ENCODE data around the gene VARS1.

The VARS1 gene

GRCh38 chr6:31792761-31793171 is 2.8 kb downstream of the VARS1 start:
- DNase-seq (ENCODE audit: low read depth): no peak

DNA sequence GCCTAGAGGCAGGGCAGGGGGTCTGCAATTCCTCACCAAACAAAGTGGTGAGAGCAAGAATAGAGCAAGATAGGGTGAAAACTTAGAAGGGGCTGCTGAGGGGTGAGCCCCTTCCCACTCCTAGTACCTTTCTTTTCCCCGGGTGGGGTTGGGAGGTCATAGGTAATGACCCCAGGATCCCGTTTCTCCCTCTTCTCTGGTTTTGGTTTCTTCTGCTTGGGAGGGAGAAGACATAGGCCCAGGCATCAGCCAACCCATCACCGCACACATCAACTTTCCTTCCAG is 3.5 kb downstream of the VARS1 start:
- DNase-seq (ENCODE audit: low read depth): no peak

- DNase-seq (ENCODE audit: low read depth): no peak
These were observed 4.0 kb downstream of the VARS1 start for GRCh38 chr6:31791324-31792089.

- DNase-seq (ENCODE audit: low read depth): no peak
These were observed 10.1 kb downstream of the VARS1 start for GRCh38 chr6:31785475-31785874.

DNA sequence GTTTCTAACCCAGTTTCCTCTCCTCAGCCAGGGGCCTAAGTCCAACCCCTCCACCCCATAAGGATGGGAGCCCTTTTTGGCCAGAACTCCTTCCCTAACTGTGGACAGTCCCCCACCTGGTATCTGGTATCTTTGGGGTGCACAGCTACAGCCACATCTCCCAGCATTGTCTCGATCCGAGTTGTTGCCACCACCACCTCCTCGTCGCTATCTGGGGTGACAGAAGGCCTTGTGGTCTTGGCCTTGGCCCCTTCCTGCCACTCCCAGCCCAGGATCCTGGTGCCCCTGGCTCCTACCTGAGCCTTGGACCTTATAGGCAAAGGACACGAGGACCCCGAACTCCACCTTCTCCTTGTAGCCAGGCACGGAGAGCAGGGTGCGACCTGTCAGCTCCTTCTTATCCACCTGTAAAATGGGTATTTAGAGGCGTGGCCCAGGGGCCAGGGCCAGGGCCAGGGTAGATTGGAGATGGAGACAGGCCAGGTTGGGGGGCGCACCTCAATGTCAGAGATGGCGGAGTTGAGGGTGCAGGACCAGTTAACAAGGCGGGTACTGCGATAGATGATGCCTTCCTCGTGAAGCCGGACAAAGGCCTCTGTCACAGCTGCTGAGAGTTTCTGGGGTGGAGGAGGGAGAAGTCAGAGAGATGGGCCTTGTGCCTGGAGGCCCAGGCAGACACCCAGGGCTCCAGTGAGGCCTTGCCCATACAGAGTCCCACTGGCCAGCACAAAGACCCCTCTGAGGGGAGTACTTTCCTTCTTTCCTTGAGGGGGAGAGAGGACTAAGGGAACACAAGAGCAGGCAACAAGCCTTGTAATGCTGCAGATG is 11.2 kb downstream of the VARS1 start:
- DNase-seq (ENCODE audit: low read depth): no peak

GRCh38 chr6:31782126-31782855 is 13.3 kb downstream of the VARS1 start:
- no peak for DNase-seq (ENCODE audit: low read depth)

DNA sequence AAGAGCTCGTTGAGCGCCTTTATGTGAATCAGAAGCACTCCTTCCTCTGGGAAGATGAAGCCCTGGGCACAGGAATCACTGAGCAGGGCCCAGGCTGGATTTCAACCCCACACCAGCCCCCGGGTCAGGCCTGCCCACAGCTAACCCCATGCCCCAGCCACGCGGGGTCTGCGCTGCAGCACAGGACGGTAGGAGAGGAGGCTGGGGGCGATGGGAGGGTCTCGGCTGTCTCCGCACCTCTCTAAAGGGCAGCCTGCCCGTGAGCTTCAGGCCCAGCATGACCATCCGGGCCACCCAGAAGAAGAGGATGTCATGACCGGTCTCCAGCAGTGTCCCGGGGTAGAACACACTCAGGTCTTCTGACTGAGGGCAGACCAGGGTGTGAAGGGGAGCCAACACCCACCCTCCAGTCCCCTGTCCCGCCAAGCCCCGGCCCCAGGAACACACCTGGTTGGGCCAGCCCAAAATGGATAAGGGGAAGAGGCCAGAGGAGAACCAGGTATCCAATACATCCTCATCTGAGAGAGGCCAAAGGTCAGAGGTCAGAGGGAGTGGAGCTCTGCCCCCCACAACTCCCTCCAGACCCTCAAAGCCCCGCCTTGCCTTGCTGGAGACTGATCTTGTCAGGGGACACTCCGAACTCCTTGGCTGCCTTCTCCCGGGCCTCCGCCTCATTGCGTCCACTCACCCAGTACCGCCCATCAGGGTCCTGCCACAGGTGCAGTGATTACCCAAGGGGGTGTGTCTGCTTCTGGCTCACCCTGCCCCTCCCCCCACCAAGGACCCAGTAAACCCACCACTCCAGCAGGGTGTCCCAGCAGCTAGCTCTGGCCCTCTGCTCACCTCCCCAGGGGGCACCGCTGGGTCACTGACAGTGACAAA is 14.1 kb downstream of the VARS1 start:
- DNase-seq (ENCODE audit: low read depth): no peak

DNA sequence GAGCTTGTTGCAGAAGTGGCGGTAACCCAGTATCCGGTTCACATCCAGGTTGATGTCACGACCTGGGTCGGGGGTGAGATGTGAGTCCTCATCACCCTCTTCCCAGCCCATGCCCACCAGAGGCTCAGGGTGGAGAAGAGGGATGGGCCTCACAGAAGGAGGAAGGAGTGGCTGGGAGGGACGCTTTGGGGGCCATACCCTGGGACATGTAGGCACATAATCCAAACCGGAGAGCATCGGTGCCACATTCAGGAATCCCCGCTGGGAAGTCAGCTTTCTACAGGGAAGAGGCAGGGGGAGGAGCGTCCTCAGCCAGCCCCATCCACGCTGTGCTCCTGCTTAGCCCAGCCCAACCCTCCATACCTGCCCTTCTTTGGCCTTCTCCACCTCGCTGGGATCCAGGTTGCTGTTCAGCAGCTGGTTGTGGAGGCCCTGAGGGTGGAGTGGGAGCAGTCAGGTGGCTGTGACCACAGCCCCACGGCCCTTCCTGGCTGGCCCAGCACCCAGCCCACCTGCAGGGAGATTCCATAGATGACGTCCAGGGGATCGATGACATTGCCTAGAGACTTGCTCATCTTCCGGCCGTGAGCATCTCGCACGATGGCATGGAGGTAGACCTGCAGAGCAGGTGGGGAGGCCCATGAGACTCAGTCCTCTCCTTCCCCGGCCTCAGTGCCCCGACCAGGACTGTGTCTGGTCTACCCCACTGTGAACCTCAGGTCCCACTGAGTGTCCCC is 14.9 kb downstream of the VARS1 start:
- DNase-seq (ENCODE audit: low read depth): no peak

GRCh38 chr6:31779908-31780307 is 15.6 kb downstream of the VARS1 start:
- no peak for DNase-seq (ENCODE audit: low read depth)

- DNase-seq (ENCODE audit: low read depth): no peak
These were observed 16.3 kb downstream of the VARS1 start for GRCh38 chr6:31778999-31779885.

GRCh38 chr6:31778193-31778592 is 17.4 kb downstream of the VARS1 start:
- no peak for DNase-seq (ENCODE audit: low read depth)

GRCh38 chr6:31777667-31778050 is 17.9 kb downstream of the VARS1 start:
- DNase-seq (ENCODE audit: low read depth): no peak

GRCh38 chr6:31776989-31777666 is 18.4 kb downstream of the VARS1 start, which contains the start of gene VWA7:
Gene VWA7, minus strand, starts transcription at chr6:31777328. Its CDS starts 549 bp downstream, at chr6:31776779.
- DNase-seq (ENCODE audit: low read depth): peak; percentile 64

DNA sequence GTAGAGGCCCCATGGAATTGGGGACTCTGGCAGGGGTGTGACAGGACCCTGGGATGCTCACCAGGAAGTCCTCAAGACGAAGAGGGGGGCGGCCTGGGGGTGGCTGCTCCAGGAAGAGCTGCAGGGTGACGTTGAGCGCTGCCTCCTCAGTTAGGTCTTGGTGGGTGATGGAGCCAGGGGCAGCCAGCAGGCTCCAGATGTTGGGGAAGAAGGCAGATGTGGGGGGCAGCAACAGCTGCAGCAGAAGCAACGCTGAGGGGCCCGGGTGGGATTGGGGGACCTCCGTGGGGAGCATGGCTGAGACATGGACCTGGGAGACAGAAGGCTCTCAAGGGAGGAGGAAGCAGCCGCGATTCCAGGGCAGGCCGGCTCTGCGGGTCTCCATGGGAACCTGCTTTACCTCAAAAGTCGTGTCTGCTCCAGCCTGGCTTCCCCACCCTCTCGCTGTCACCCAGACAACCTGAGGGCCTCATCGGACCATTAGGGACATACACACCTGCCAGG is 19.0 kb downstream of the VARS1 start:
- no peak for DNase-seq (ENCODE audit: low read depth)

GRCh38 chr6:31775633-31776484 is 19.7 kb downstream of the VARS1 start:
- no peak for DNase-seq (ENCODE audit: low read depth)

DNA sequence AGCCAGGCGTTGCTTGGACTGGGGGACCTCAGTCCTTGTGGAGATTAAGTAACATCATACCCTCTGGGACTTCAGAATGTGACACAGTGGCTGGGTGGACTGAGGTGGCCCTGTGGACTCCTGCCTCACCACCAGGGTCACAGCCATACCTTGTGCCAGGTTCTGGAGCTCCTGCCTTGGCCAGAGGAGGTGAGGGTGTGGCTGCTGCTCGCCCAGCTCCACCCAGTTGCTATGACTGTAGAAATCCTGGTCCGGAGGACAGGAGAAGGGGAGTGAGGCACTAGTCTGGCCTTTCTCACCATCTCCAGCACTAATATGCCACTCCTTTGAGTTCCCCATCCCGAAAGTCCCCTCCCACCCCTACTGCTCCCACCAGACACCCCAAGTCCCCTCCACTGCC is 20.4 kb downstream of the VARS1 start:
- no peak for DNase-seq (ENCODE audit: low read depth)

DNA sequence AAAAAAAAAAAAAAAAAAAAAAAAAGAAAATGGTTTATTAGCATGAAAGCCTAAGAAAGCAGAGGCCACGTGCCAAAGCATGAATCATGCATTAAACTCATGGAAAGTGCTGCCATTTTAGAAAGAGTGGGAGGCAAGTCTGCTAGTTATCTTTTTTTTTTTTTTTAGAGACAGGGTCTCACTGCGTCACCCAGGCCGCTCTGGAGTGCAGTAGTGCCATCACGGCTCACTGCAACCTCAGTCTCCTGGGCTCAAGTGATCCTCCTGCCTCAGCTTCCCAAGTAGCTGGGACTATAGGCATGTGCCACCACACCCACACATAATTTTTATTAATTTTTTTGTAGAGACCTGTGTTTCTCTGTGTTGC is 23.6 kb downstream of the VARS1 start:
- DNase-seq (ENCODE audit: low read depth): no peak

GRCh38 chr6:31770860-31771259 is 24.7 kb downstream of the VARS1 start:
- no peak for DNase-seq (ENCODE audit: low read depth)

Measured in T-helper 22 cell (primary cell).